ENCODE measurements around the gene SUN1. TPM values are rescaled to one million over a fixed set of nuclear protein-coding genes. Genes with fewer than 3 reads are reported as not detected.

The SUN1 gene
- total and polyA plus RNA-seq, 2 donors (not counting 3 experiments of a cell fraction or from before 2014, with no cell fraction given), result 158 to 410 TPM

GRCh38 chr7:920351-921070 is 88.2 kb downstream of the SUN1 start:
- no peaks in the 10 kb centered on the region for H3K9me1 ChIP-seq (replicated peaks; ENCODE audit: control insufficient read depth, extremely low read depth, insufficient read depth, low read length)
- no peak overlapping the region for H3K4me3 ChIP-seq (replicated peaks in 1 of 3; ENCODE audit: insufficient read depth in 1 of 3, low read depth in 1 of 3, low read length in 3 of 3)
- no peaks in the 10 kb centered on the region for H3K79me2 ChIP-seq (ENCODE audit: control insufficient read depth, insufficient read depth, low read length)
- H3K36me3 ChIP-seq (ENCODE audit: control insufficient read depth in 2 of 2, extremely low read depth in 1 of 2, insufficient read depth in 2 of 2, low read length in 2 of 2), result no peaks in the 10 kb centered on the region
- no peaks in the 10 kb centered on the region for H4K20me1 ChIP-seq (replicated peaks; ENCODE audit: control insufficient read depth, extremely low read depth, insufficient read depth, low read length)
- POLR2A ChIA-PET, result no interaction called here
- FAIRE-seq, result no peak
- H3K4me1 ChIP-seq (ENCODE audit: control insufficient read depth, extremely low read depth, insufficient read depth, low read length), result peaks cover 11% of the 10 kb centered on the region
- intact Hi-C loops (cut with micrococcal nuclease) (no loop called here), dilution Hi-C loops (cut with MboI; ENCODE audit: extremely low pct_ligation_motif_present, low sequenced_read_pairs) (no loop called here)
- no TSS peak for BruUV-seq (replicated peaks)
- no peaks in the 10 kb centered on the region for H3K27me3 ChIP-seq (ENCODE audit: control insufficient read depth in 2 of 2, insufficient read depth in 2 of 2, low read length in 2 of 2)
- H3K27ac ChIP-seq (ENCODE audit: insufficient read depth, low read depth, low read length), result no peak overlapping the region
- DNase-seq (ENCODE audit: low read depth, low spot score), result no peak
- CTCF ChIA-PET, result no interaction called here
- H3K9me3 ChIP-seq (replicated peaks; ENCODE audit: control insufficient read depth, insufficient read depth, low read length), result no peaks in the 10 kb centered on the region
- TF ChIP-seq FOS (IDR thresholded peaks at IDR 0.05; ENCODE audit: borderline replicate concordance, insufficient read depth, low read length), result no peak
- TF ChIP-seq POLR2AphosphoS5 (IDR thresholded peaks at IDR 0.05; ENCODE audit: insufficient read depth, low read depth, low read length), result no peak
- TF ChIP-seq POLR2A (IDR thresholded peaks at IDR 0.05; ENCODE audit: low read depth, low read length), result no peak
- TF ChIP-seq JUN (IDR thresholded peaks at IDR 0.05; ENCODE audit: borderline replicate concordance, insufficient read depth, insufficient read length, low read depth), result no peak
- TF ChIP-seq MAX (IDR thresholded peaks at IDR 0.05; ENCODE audit: insufficient read depth, insufficient read length), result no peak
- no peak for TF ChIP-seq EZH2 (IDR thresholded peaks at IDR 0.05; ENCODE audit: borderline replicate concordance, low read depth, low read length, severe bottlenecking)
- no peak for TF ChIP-seq CTCF (IDR thresholded peaks at IDR 0.05; ENCODE audit: extremely low read depth in 1 of 2, insufficient read depth in 1 of 2, low read depth in 1 of 2, low read length in 2 of 2)
- no peak for TF ChIP-seq MYC (IDR thresholded peaks at IDR 0.05; ENCODE audit: low read depth, low read length)
- TF ChIP-seq GATA2 (IDR thresholded peaks at IDR 0.05; ENCODE audit: insufficient read depth, insufficient read length, low read depth, low read length), result no peak
- H2AFZ ChIP-seq (ENCODE audit: low read depth, low read length), result no peak overlapping the region
- H3K4me2 ChIP-seq (ENCODE audit: insufficient read depth, low read length), result no peak overlapping the region
- H3K9ac ChIP-seq (replicated peaks; ENCODE audit: extremely low read depth, insufficient read depth, low read length), result no peak overlapping the region

Data from endothelial cell of umbilical vein (primary cell).